KBM-7 (cell line): ENCODE measurements around the gene KCTD15.
A peak's percentile ranks its signal among the peaks of the same experiment; 100 is the strongest.

Source experiments
- DNase-seq: peaks from one replicate; pipeline ENCODE4 v3.0.0-alpha.2; 2015
- in situ Hi-C: fragments of 300-500 bp; cut with MboI; formaldehyde crosslinking; loops from 2 replicates; pipeline ENCODE4 v1.14.3; 2020; ENCODE audit warnings: low sequenced_read_pairs, low pct_unique_long_range_greater_than_20kb, mixed read lengths

KCTD15 gene

GRCh38 chr19:33828266-33829075 is 31.8 kb downstream of the KCTD15 start:
- in situ Hi-C loops: no loop called here
- no peak for DNase-seq

- DNase-seq: no peak
- in situ Hi-C loops: no loop called here
These were observed 33.6 kb downstream of the KCTD15 start for GRCh38 chr19:33830264-33830663.

- in situ Hi-C loops: no loop called here
- DNase-seq: no peak
These were observed 35.2 kb downstream of the KCTD15 start for GRCh38 chr19:33831825-33832224.

DNA sequence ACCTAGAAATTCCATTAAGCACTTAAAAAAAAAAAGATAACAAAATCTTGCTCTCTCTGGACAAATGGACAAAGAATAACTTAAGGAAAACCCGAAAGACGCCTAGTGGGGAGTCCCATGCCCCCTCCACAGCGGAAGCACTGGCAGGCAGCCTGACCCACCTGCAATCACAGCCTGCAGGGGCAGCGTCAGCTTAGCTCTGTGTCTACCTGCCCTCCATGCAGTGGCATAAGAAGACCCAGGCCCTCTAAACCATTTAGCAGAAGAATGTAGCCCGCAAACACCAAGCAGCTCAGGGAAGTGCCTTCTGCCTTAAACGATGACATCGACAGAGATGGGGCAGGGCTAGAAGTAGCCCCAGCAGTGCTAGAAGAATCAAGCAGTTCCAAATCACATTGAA is 36.0 kb downstream of the KCTD15 start:
- no peak for DNase-seq
- in situ Hi-C loops: no loop called here

DNA sequence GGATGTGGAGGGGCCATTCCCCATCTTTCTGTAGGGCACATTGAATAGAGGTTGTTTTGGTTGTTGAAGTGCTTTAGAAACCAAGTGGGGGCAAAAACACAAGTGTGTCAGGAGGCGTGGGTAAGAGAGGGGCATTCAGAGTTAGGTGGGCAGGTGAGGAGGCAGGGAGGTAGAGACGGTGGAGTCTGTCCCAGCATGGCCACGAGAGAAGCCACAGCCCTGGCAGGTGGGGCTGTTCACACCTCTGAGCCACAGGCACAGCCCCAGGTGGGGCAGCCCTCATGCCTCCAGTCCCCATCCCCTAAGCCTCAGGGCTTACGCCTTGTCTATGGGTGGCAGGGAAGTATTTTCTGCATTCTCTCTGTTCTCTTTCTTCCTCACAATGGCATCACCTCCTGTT is 43.7 kb downstream of the KCTD15 start:
- DNase-seq: no peak
- in situ Hi-C loops: no loop called here

DNA sequence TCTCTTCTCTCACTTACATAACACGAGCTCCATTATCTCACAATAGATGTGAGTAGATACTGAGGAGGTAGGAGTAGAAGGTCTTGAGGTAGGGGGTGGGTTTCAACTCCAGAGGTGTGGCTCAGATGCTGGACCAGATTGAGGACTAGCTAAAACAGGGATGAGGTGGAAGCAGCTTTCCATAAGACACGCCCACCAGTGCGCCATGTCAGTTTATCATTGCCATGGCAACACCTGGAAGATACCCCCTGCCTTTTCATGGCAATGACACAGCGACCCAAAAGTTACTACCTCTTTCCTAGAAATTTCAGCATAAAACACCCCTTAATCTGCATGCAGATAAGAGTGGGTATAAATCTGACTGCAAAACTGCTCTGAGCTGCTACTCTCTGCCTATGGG is 44.1 kb downstream of the KCTD15 start:
- in situ Hi-C loops: no loop called here
- DNase-seq: peak; percentile 11

- in situ Hi-C loops: no loop called here
- DNase-seq: no peak
These were observed 45.0 kb downstream of the KCTD15 start for GRCh38 chr19:33841685-33842084.

GRCh38 chr19:33844478-33844877 is 47.8 kb downstream of the KCTD15 start:
- no peak for DNase-seq
- in situ Hi-C loops: no loop called here

GRCh38 chr19:33845498-33845897 is 48.8 kb downstream of the KCTD15 start:
- in situ Hi-C loops: no loop called here
- DNase-seq: no peak

DNA sequence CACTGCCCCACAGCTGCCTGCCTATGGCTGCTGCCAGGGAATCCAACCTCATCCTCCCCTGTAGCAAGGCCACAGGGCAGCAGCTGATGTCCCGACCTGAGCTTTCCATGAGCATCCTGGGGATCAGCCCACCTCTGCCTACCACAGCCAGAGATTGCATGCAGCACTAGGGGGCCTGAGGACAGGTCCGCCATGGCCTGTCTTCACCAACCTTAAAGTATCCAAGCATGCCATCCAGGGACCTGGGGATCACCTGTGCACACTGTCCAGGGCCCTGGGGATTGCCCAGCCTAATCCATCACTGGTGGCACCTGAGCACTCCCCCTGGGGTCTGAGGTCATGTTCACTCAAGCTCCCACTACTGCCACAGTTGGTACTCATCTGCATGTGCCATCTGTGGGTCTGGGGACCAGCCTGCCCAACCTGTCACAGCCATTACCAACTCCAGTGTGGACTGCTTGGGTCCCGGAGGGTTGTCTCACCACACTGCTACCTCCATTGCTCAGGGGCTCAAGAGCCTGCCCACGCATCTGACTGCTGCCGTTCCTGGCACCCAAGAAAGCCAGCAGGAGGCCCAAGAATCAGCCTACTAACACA is 53.0 kb downstream of the KCTD15 start:
- in situ Hi-C loops: no loop called here
- DNase-seq: no peak

- in situ Hi-C loops: no loop called here
These were observed 62.3 kb downstream of the KCTD15 start for GRCh38 chr19:33859016-33859415.

DNA sequence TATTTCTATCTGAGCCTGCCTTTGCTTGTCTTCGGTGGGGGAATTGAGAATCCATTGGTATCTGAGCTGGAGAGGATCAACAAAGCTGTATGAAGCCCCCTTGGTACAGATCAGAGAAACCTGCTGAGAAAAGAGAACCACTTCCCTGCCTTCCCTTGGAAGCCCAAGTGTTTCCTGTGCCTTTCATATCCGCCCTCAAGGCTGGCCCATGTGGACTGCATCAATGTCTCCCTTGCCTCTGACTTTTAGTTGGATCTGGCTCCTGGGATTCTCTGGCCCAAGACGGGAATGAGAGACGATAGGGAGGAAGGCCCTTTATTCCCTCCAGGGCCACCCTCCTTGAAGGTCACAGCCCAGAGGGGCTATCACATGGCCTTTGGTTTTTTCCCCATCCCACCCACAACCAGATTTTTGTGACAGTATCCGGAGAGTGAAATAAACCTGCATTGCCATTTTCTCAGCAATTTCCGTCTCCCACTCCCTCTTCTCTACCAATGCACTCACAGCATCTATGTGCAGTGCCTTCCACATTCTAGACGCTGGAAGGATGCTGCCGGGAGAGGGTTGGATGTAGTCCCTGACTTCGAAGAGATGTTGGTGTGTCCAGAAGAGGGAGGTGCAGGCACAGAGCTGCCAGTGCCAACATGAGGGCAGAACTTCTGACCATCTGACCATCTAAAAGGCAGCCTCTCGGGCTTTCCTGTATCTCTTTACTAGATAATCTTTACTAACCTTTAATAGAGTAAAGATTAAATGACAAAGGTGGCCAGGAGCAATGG is 63.8 kb downstream of the KCTD15 start:
- in situ Hi-C loops: no loop called here
- no peak for DNase-seq

More at GRCh38 chr19:33859016-33859415, 62.3 kb downstream of the KCTD15 start:
- no peak for DNase-seq

DNA sequence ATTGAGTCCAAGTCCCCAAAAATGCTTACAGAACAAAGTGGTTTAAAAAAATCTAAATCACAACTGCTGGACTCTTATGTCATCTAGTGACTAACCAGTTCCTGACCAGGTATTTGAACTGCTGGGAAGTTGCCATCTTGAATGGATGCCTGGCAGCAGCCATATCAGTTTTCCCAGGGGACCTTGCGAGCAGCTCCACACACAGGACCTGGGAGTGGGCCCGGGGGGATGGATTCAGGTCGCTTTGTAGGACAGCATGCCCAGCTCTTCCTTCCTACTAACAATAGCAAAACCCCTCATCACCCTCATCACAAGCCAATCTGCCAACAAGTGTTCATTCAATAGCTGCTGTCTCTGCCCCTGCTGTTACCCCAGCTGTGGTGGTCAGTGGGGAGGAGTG is 65.3 kb downstream of the KCTD15 start:
- in situ Hi-C loops: no loop called here
- no peak for DNase-seq

DNA sequence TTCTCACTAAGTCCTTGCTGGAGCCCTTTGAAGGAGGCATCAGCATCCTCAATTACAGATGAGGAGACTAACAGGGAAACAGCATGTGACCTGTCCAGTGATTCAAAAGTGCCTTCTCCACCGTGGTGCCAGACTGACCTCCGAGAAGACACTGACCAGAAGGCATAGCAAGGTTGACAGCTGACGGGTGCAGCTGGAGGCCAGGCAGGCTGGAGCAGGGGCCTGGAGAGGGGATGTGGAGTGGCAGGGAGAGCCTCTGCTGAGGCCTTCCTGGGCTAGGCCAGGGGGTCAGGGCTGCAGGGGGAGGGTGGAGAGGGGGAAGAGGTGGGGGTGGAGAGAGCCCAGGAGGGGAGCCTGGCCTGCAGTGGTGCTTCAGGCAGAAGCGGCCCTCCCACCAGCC is 66.3 kb downstream of the KCTD15 start:
- DNase-seq: no peak
- in situ Hi-C loops: no loop called here

DNA sequence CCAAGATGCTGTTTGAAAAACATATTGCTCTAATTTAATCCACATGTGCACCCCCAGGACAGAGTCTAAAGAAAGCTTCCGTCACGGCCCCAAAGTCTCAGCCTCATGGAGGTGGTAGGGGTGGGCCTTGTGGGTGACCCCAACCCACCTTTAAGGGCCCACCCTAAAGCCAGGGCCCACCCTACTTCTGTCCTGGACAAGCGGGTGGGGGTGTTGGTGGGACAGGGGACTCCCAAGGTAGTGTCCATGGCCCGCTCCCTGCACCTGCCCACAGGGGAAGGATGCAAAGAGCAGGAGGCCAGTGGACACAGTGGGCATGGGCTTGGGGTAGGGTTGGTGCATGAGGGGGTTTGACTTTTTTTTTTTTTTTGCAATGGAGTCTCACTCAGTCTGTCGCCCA is 66.8 kb downstream of the KCTD15 start:
- no peak for DNase-seq
- in situ Hi-C loops: no loop called here

GRCh38 chr19:33864311-33864850 is 67.7 kb downstream of the KCTD15 start:
- DNase-seq: no peak

GRCh38 chr19:33865306-33865705 is 68.6 kb downstream of the KCTD15 start:
- in situ Hi-C loops: no loop called here

More at GRCh38 chr19:33864311-33864850, 67.7 kb downstream of the KCTD15 start:
- in situ Hi-C loops: no loop called here

More at GRCh38 chr19:33865306-33865705, 68.6 kb downstream of the KCTD15 start:
- no peak for DNase-seq
